Activated T-helper 1 cell treated with anti-CD3 and anti-CD28 coated beads, Interleukin-2, amount 50 U/mL, for 16 hours (primary cell): ENCODE measurements around the gene PLXNA4.

Experiments used
- DNase-seq, 2 donors: peaks; one replicate each; pipeline ENCODE4 v3.0.0-alpha.2; 2020; ENCODE audit warnings: low read depth in 1 of 2, low spot score in 1 of 2

The PLXNA4 gene

GRCh38 chr7:132322970-132323369 is 253.3 kb downstream of the PLXNA4 start:
- DNase-seq = no peak

- DNase-seq = no peak
Measured at GRCh38 chr7:132321387-132321786, 254.9 kb downstream of the PLXNA4 start.

DNA sequence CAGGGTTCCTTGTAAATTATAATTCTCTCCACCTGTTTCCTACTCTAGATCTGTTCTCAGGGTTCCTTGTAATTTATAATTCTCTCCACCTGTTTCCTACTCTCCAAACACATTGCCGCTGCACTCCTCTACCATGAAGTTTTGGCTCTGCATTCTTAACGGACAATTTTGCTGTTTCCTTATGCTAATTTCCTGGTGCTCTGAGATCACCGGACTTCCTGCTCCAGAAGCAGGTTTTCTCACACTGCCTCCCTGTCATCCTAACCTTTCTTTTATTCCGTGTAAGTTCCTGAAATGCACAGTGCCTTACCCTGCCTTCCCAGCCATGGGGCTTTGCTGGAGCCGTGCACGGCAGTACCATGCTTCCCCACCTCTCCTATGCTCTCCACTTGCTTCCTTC is 256.8 kb downstream of the PLXNA4 start:
- DNase-seq = no peak

DNA sequence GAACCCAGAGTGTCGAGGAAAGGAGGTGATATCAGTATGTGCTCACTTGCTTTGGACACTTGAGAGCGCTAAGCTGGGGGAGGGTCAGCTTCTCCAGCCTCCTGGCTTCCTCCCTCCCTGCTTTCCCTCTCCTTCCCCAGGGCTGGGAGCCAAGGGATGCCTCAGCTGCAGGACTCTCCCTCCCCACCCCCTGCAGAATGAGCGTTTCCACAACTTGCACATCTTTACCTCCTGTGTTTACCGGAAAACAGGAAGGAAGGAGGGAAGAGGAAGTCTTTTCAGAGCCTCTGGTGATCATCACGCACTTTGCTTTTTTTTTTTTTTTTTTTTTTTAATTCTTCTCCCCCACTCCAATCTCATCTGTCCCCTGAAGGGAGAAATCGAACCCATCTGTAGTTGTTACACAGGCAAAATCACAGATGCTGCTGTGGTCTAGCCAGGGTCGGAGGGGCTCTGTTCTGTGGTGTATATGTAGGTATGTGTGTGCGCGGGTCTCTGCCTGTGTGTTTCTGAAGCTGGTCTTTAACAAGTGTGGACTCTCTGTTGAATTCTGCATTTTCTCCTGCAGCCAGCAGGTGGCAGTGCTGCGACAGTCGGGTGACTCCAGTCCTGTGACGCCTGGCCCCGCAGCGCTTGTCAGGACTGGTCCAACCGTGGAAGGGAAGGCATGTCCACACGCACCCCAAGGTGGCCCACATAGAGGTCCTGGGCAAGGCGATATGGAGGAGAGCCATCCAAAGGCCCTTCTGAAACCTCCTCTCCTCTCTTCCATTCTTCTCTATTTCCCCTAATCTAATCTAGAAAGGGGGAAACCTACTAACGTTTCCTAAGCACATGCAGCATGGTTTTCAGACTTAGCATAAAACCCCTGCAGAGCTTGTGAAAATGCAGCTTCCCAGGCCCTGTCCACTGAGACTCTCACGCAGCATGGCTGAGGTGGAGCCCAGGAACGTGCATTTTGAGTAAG is 257.6 kb downstream of the PLXNA4 start:
- peak; percentile 56 for DNase-seq

DNA sequence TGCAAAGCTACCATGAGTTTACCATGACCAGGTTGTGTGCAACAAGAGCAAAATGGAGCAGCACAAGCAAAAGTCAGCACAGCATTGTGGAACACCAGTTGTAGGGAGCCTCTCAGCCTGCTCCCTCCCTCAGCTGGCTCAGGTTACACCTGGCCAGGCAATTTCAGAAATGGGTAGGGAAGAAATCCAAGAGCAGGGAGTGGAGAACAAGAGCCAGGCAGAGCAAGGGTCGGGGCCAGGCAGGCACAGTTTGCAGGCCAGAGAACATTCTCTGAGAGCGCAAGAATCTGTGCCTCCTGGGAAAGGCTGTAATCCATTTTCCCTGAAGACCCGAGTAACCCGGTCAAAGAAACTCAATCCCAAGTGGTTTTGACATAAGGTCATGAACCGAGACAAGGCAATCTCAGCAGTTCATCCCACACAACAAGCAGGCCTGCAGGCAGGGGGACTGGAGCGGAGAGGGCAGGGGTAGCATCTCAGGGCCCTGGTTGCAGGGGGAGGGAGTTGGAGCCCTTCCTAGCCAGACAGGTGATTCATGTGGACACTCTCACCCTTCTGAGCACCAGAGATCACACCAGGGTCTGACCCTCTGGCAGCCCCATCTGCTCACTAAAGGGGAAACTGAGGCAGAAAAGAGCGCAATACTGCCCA is 258.4 kb downstream of the PLXNA4 start:
- DNase-seq = no peak

GRCh38 chr7:132312531-132313055 is 263.7 kb downstream of the PLXNA4 start:
- DNase-seq = no peak

DNA sequence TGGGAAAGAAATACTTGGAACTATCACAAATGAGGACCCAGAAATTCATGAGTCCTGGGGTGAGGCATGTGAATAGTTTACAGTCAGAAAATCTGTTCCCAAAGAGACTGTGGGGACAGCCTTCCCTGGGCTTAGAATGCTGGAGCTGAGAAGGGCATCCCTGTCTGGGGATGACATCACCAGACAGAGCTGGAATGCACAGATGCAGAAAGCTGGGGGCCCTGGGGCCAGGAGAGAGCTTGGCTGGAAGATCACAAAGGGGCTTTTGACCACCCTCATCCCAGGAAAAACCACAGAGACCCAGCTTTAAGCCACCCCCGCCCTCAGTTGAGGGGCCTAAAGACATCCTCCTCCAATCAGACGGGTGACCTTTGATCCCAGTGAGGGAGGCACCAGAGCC is 264.5 kb downstream of the PLXNA4 start:
- DNase-seq = no peak

- DNase-seq = no peak
Measured at GRCh38 chr7:132309102-132309805, 267.0 kb downstream of the PLXNA4 start.

- DNase-seq = no peak
Measured at GRCh38 chr7:132307465-132307864, 268.8 kb downstream of the PLXNA4 start.

GRCh38 chr7:132300599-132301277 is 275.5 kb downstream of the PLXNA4 start:
- no peak for DNase-seq

- DNase-seq = no peak
Measured at GRCh38 chr7:132298790-132299189, 277.5 kb downstream of the PLXNA4 start.

DNA sequence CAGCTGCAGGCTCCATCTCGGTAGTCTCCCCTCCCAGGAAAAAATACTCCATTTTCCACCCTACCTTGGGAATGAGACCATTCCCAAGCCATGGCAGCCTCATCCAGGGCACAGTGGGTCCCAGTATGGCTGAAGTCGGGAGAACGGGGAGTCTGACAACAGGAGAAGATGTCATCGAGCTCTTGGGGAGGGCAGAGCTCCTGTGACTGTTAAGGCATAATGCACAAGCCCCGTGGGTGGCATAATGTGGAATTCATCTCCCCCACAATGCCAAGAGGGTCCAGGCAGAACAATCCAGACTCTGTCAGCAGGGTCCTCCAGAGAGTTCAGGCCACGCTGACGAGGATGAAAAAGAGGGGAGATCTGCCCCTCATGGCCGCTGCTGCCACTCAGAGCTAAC is 279.4 kb downstream of the PLXNA4 start:
- no peak for DNase-seq

GRCh38 chr7:132295175-132295574 is 281.1 kb downstream of the PLXNA4 start:
- no peak for DNase-seq

GRCh38 chr7:132292803-132293202 is 283.5 kb downstream of the PLXNA4 start:
- DNase-seq = no peak

DNA sequence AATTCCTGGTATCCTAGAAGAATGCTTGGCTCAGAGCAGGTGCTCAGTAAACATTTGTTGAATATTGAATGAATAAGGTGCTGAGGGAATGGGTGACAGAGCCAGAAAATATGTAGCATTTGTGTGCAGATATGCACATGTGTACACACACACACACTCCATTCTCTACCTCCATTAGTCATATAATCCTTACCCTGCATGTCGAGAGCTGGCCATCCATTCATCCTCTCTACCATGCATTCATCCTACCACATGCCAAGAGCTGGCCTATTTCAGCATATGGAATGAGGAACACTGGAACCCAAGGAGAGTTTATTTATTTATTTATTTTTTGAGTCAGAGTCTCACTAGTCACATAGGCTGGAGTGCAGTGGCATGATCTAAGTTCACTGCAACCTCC is 284.8 kb downstream of the PLXNA4 start:
- no peak for DNase-seq

DNA sequence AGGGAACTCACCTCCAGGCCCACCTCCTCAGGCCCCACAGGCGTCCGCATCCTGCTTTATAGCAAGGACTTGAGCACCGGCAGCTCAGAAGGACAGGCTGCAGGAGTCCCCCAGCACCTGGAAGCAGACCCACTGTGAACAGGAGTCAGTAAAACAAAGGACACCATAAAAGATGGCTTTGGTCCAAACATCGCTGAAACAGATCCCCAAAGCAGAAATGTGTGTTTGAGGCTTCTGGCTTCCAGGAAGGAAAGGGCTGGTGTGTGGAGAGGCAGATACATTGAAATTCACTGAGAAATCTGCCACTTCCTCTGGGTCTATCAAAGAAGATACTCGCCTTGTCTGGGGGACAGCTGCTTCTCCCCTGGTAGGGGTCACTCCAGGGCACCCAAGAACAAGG is 286.2 kb downstream of the PLXNA4 start:
- DNase-seq = no peak

DNA sequence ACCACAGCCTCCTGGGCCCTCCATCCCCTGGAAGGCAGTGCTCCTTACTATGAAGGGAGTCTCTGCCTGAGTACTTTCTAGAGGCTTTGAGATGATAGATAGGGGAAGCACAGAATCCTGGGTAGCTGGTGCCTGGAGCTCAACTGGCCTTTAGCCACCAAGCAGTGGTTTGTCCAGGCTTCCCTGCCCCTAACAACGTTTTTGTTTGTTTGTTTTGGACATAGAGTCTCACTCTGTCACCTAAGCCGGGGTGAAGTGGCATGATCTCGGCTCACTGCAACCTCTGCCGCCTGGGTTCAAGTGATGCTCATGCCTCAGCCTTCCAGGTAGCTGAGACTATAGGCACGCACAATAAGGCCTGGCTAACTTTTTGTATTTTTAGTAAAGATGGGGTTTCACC is 289.4 kb downstream of the PLXNA4 start:
- no peak for DNase-seq

DNA sequence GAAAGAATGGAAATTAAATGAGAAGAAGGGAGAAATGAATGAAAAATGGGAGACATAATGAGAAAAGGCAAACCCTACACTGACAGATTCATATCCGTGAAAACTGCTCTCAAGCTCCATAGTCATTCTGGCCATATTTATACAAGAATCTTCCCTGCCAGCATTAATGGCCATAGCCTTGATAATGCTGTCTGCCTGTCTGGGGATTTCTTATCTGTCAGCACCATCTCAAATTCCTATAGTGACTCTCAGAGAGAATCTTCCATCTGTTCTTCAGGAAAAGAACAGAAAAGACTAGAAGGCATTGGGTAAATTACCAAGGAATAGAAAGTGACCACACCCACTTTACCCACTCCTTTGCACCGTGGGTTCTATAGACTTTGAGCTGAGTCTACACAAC is 295.9 kb downstream of the PLXNA4 start:
- DNase-seq = no peak

DNA sequence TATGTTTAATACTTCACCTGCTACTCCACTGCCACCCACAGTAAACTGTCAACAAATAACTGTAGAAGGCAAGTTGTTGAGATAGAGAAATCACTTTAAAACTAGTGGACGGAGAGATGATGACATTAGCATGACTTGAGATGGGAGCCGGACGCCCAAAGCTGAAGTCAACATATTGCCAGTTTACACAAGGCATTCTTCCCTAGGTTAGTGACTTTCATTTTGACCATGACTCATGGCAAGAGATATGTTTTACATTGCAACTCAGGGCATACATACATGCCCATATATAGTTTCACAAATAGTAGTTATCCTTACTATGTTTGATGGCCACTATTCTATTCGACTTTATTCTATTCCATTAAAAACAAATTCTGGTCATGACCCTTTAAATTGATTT is 296.6 kb downstream of the PLXNA4 start:
- DNase-seq = no peak

GRCh38 chr7:132276976-132277725 is 299.1 kb downstream of the PLXNA4 start:
- DNase-seq = no peak
